ENCODE results near the gene SIRT2. TPM values are rescaled to one million over a fixed set of nuclear protein-coding genes. Genes with fewer than 3 reads are reported as not detected.
A peak's percentile ranks its signal among the peaks of the same experiment; 100 is the strongest.

SIRT2 gene
- total RNA-seq, 2 donors from 2014 or later: 33.2 to 39.6 TPM

GRCh38 chr19:38850436-38850975 is 48.9 kb downstream of the SIRT2 start:
- H3K36me3 ChIP-seq (replicated peaks in 1 of 2; ENCODE audit: insufficient read depth in 1 of 2, low read depth in 2 of 2): peaks cover 10 to 15% of the 10 kb centered on the region in 2 donors
- TF ChIP-seq CTCF (IDR thresholded peaks at IDR 0.05) (peak in 5 of 7 experiments; percentile 6 to 51 (median 46)), POLR2A (IDR thresholded peaks at IDR 0.05) (peak; percentile 11 to 88 (median 80))
- peaks cover 46% of the 10 kb centered on the region for H3K4me1 ChIP-seq
- peak overlapping the region in 1 of 2 donors; percentile 18 for H3K4me3 ChIP-seq
- H3K27me3 ChIP-seq: no peaks in the 10 kb centered on the region
- intact Hi-C loops (cut with DNase I): no loop called here
- ATAC-seq (peak; percentile 82), DNase-seq (peak in 1 of 4 donors; percentile 100)
- WGBS, 2 donors: 0% methylated on average over 8 to 26 of the region's 26 CpGs
- H3K9me3 ChIP-seq: no peaks in the 10 kb centered on the region
- H3K27ac ChIP-seq: peak overlapping the region; percentile 95 to 100 (median 98)

- H3K27me3 ChIP-seq: no peaks in the 10 kb centered on the region
- H3K9me3 ChIP-seq: no peaks in the 10 kb centered on the region
- TF ChIP-seq CTCF (IDR thresholded peaks at IDR 0.05) (peak in 6 of 7 experiments; percentile 16 to 73 (median 40)), POLR2A (IDR thresholded peaks at IDR 0.05) (peak; percentile 87 to 95 (median 93))
- H3K36me3 ChIP-seq (replicated peaks in 1 of 2; ENCODE audit: insufficient read depth in 1 of 2, low read depth in 2 of 2): peaks cover 10 to 20% of the 10 kb centered on the region in 2 donors
- 0 to 1% methylated on average over 18 to 41 of the region's 50 CpGs for WGBS, 2 donors
- intact Hi-C loops (cut with DNase I): no loop called here
- ATAC-seq (peak; percentile 74), DNase-seq (peak in 3 of 4 donors; percentile 100)
- H3K27ac ChIP-seq: peak within 1 kb of the TSS; percentile 100
- H3K4me3 ChIP-seq: peak within 1 kb of the TSS; percentile 17 to 34
- H3K4me1 ChIP-seq: peaks cover 46% of the 10 kb centered on the region
Measured at GRCh38 chr19:38849860-38850435, 49.5 kb downstream of the SIRT2 start, which contains the start of gene HNRNPL. TSS of gene HNRNPL (minus strand) at chr19:38849986. CDS start at chr19:38849966, 20 bp downstream.

- Histone ChIP-seq H3K27me3 (no peaks in the 10 kb centered on the region), H3K4me3 (peak overlapping the region; percentile 17 to 34), H3K27ac (peak overlapping the region; percentile 99 to 100 (median 100)), H3K36me3 (replicated peaks in 1 of 2; ENCODE audit: insufficient read depth in 1 of 2, low read depth in 2 of 2) (peaks cover 10 to 25% of the 10 kb centered on the region in 2 donors), H3K9me3 (no peaks in the 10 kb centered on the region), H3K4me1 (peaks cover 51% of the 10 kb centered on the region)
- ATAC-seq (peak; percentile 52), DNase-seq (peak; percentile 97 to 98 (median 97))
- intact Hi-C loops (cut with DNase I): no loop called here
- TF ChIP-seq CTCF (IDR thresholded peaks at IDR 0.05): peak in 2 of 7 experiments; percentile 14 to 16
- TF ChIP-seq POLR2A (IDR thresholded peaks at IDR 0.05): no peak
- WGBS, 2 donors: 1% methylated on average over 50 of the region's 76 CpGs; no CpG with 5 or more reads in 1 of the 2 donors
Measured at GRCh38 chr19:38849147-38849859, 50.1 kb downstream of the SIRT2 start.

- no peak for TF ChIP-seq CTCF (IDR thresholded peaks at IDR 0.05)
- TF ChIP-seq POLR2A (IDR thresholded peaks at IDR 0.05): no peak
- 9 to 11% methylated on average over 20 to 22 of the region's 22 CpGs for WGBS, 2 donors
- no peak overlapping the region for H3K4me3 ChIP-seq
- DNase-seq: no peak
- H3K27me3 ChIP-seq: no peaks in the 10 kb centered on the region
- peaks cover 11 to 33% of the 10 kb centered on the region in 2 donors for H3K36me3 ChIP-seq (replicated peaks in 1 of 2; ENCODE audit: insufficient read depth in 1 of 2, low read depth in 2 of 2)
- H3K9me3 ChIP-seq: no peaks in the 10 kb centered on the region
- peak overlapping the region; percentile 99 to 100 (median 100) for H3K27ac ChIP-seq
- H3K4me1 ChIP-seq: peaks cover 51% of the 10 kb centered on the region
- intact Hi-C loops (cut with DNase I): no loop called here
- no peak for ATAC-seq
Measured at GRCh38 chr19:38848299-38849146, 50.9 kb downstream of the SIRT2 start.

All from body of pancreas (tissue), 4 donors.